Right lobe of liver (tissue), 4 donors: ENCODE results near the gene BARX2.

Experiments
- CTCF ChIP-seq, 4 donors: fragments of 200-600 bp in 3 of 4; fragments of 450-650 bp in 1 of 4; IDR thresholded peaks; one replicate each; pipeline versions ENCODE4 v1.5.1 to v1.8.0; 2016 to 2022; ENCODE audit warnings: antibody characterized with exemption in 4 of 4, mild to moderate bottlenecking in 2 of 4
- POLR2A ChIP-seq: fragments of 450-650 bp; IDR thresholded peaks from one replicate; pipeline ENCODE4 v1.6.1; 2017; ENCODE audit warnings: antibody characterized with exemption, mild to moderate bottlenecking
- donor health status: DM: no; HTN: no; CAD: no.
- donor health status: DM: no; HTN: no; CAD: no.
- donor health status: DM: no; HTN: yes; CAD: no.

GRCh38 chr11:129460714-129461113 lies 85.1 kb downstream of the BARX2 start:
- TF ChIP-seq CTCF (IDR thresholded peaks at IDR 0.05) (no peak), POLR2A (no peak)
